Measurements from ENCODE around the gene WDR19.
"Not testable (repeated sequence)": the region's sequence is repeated elsewhere in the genome, so short reads cannot be mapped to it uniquely, and the experiment has no call there.

WDR19 gene

GRCh38 chr4:39233783-39234182, 51.5 kb downstream of the WDR19 start:
- no peak for DNase-seq

DNA sequence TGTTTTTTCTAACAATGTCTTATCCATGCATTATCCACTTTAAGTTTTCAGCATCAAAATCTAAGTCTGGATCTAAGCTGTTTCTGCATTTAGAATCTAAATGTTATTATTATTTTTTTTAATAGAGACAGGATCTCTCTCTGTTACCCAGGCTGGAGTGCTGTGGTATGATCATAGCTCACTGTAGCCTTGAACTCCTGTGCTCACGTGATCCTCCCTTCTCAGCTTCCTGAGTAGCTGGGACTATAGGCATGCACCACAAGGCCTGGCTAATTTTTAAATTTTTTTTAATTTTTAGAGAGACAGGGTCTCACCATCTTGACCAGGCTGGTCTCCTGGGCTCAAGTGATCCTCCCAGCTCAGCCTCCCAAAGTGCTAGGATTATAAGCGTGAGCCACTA, 52.7 kb downstream of the WDR19 start:
- no peak for DNase-seq

GRCh38 chr4:39235696-39236095, 53.4 kb downstream of the WDR19 start:
- DNase-seq = peak; percentile 27

- DNase-seq = no peak
Measured at GRCh38 chr4:39237179-39237578, 54.9 kb downstream of the WDR19 start.

DNA sequence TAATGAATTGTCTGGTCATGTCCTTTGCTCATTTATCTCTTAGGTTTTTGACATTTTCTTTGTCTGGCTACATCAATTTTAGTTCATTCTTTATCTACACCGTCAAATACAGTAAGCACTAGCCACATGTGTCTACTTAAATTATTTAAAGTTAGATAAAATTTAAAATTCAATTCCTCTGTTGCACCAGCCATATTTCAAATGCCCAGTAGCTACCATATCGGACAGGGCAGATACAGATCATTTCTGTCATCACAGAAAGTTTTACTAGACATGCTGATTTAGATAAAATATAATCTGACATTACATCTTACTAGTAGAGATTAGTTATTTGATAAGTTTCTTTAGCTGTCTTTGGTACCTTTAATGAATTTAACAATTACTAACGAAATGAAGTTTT, 61.1 kb downstream of the WDR19 start:
- DNase-seq = no peak

DNA sequence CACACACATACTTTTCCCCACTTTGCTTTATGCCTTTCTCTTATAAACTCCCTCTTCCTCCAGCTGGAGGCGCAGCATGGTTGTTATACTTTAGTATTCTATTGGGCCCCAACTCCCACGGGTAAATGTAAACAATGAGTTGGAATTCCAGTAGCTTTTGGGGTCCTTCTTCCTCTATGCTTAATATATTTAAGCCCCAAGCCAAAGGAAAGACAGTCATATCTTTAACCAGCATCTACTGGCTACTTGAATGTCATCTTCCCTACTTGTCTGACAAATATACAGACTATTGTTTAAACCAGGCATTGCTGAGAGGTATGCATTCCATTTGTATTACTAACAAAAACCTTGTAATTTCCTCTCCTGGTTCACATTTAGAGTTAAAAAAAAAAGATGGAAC, 72.9 kb downstream of the WDR19 start:
- peak; percentile 66 for DNase-seq

- no peak for DNase-seq
Measured at GRCh38 chr4:39255871-39256270, 73.5 kb downstream of the WDR19 start.

DNA sequence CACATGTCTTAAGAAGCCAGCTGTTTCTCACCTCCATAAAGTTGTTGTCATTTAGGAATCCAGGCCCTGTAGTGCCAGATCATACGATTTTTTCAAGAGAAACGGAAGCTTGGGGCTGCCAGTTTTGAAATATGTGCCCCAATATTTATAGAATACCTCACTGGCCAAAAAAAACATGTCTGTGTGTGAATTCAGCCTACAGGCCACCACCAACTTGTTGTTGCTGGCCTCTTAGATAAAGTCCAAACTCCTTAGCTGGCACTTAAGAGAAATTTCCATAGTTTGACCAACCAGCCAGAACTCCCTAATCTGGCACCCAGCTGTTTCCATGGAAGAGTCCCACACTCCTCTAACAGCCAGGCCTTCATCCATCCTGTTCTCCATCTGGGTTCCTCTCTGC, 74.1 kb downstream of the WDR19 start:
- peak; percentile 6 for DNase-seq

- DNase-seq = peak; percentile 27
Measured at GRCh38 chr4:39259571-39260330, 77.4 kb downstream of the WDR19 start.

DNA sequence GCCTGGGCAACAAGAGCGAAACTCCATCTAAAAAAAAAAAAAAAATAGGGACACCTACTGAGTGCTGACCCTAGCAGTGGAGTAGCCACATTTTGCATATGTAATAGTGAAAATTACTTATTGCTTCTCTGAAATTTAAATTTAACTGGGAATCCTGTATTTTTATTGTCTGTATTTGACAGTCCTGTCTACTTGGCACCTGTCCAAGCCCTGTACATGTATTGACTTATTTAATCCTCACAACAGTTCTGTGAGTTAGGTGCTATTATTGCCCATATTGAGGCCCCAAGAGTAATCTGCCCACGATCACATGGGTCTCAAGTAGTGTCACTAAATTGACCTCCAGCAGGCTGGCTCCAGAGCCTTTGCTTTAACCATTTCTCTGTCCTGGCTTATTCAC, 81.6 kb downstream of the WDR19 start:
- DNase-seq = no peak

DNA sequence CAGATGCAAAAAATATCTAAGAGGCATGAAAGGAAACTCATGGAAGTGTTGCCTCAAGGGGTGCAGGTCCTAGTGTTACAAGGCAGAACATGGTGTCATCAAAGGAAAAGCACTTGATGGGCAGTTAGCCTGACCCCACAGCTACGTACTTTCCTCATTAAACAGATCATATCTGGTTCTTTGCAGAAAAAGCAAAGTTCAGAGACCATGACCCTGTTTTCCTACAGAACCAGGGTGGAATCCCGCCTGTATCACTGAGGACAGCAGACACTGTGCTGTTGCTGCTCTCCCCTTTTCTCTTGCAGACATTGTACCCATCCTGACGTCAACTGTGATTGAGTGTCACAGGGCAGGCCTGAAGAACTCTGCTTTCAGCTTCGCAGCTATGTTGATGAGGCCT, 92.2 kb downstream of the WDR19 start:
- no peak for DNase-seq

DNA sequence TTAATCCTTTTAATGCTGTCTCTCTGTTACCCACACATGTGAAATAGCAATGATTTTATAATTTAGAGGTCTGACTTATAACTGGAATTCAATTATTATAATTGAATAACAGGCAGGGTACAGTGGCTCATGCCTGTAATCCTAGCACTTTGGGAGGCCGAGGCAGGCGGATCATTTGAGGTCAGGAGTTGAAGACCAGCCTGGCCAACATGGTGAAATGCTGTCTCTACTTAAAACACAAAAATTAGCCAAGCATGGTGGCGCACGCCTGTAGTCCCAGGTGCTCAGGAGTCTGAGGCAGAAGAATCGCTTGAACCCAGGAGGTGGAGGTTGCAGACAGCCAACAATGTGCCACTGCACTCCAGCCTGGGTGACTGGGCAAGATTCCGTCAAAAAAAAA, 95.3 kb downstream of the WDR19 start:
- DNase-seq = not testable (repeated sequence)

DNA sequence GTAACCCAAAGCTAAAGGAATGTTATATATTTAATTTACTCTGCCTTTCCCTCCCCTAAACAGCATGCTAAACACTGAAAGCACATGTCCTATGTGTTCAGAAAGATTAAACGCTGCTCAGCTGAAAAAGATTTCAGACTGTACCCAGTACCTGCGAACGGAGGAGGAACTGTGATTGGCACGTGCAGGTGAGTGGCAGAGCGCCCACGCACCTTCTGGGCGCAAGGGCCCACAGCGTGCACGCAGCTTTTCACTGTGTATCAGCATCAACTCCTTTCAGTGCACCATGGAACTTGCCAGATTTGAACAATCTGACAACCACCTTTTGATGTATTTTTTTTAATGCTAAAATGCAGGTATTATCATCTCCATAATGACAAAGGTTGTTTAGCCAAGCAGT, 96.1 kb downstream of the WDR19 start:
- DNase-seq = no peak

GRCh38 chr4:39279416-39279815, 97.1 kb downstream of the WDR19 start:
- DNase-seq = no peak

- DNase-seq = no peak
Measured at GRCh38 chr4:39280770-39281169, 98.4 kb downstream of the WDR19 start.

GRCh38 chr4:39285111-39285795, 102.9 kb downstream of the WDR19 start:
- DNase-seq = no peak

GRCh38 chr4:39285853-39286252, 103.5 kb downstream of the WDR19 start:
- DNase-seq = no peak

GRCh38 chr4:39286263-39286662, 103.9 kb downstream of the WDR19 start:
- DNase-seq = no peak

DNA sequence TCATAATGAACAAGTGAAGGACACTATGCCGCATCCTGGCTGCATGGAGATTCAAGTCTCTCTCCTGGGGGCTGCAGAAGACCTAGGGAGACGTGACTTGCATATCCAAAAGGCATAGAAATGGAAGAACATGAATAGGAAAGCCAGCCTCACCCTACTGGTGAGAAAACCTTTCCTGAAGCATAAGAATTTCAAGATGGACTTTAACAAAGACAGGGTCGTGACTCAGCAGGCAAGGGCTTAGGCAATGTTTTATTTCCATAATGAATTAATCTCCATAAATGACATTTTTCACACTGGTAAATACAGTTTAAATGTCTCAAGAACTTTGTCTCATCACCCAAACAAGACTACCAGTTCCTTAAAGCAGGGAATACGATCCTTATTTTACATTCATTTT, 104.9 kb downstream of the WDR19 start:
- no peak for DNase-seq

DNA sequence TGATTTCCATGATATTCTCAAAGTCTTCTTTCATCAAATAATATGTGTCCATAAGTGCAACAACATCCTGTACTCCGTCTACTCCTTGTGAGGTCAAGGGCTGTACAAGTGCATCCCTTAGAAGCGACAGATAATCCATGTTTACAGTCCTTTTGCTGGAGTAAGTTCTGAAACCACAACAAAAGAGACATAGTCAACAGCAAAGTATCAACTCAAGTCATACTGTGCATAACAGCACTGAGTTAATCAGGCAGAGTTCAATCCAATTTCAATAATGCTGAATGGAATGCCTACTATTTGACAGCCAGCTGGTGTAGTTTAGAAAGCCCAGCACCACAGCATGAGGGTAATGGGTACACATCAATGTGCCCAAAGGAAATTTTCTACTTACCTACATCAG, 109.4 kb downstream of the WDR19 start:
- no peak for DNase-seq

DNA sequence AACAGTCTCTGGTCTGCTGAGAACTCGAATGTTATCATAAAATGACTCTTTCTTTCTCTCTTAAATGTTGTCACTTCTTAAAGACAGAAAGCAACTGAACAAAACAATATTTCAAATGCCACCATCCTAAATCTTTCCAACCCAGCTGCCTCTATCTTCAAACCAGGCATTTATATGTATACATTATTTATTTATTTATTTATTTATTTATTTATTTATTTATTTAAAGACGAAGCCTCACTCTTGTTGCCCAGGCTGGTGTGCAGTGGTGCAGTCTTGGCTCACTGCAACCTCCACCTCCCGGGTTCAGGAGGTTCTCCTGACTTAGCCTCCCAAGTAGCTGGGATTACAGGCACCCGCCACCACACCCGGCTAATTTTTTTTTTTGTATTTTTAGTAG, 110.1 kb downstream of the WDR19 start:
- DNase-seq = not testable (repeated sequence)

DNA sequence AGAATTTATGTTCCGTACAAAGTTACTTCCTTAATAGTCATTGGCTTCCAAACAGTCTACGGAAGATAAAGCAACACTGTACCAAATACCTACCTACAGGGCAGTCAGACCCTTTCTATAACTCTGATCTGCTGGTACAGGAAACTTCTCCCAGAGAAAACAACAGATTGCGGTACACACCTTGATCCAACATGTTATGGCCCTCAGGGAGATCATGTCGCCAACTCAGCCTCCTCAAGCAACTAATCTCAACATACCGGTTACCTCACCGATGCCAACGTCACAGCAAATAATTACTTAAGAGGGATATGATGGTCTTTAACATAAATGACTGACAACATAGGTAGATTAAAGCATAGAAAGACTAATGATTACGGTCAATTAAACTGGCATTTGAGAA, 113.5 kb downstream of the WDR19 start:
- DNase-seq = no peak

- no peak for DNase-seq
Measured at GRCh38 chr4:39302901-39303300, 120.6 kb downstream of the WDR19 start.

GRCh38 chr4:39303871-39304270, 121.5 kb downstream of the WDR19 start:
- no peak for DNase-seq

DNA sequence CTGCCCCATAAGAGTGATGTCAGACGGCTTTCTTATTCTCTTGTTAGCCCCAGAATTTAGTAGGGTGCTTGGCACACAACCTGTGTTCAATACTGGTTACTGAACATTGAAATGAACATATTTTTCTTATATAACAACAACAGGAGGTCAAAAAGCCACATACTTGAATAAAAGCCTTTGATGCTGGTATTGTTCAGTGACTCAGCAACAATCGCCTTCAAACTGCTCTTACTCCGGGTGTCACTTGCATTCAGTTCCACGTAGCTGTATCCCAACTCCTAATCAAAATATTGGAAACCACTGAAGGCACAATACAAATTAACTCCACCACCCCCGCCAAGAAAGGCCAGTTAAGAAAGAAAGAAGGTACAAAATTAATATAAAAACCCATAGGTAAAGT, 122.3 kb downstream of the WDR19 start:
- DNase-seq = no peak

Measured in fibroblast of upper back skin (primary cell).